GM23248 (cell line): ENCODE measurements around the gene ITPKB. TPM values are rescaled to one million over a fixed set of nuclear protein-coding genes. Genes with fewer than 3 reads are reported as not detected.

Experiments used
- DNase-seq: peaks from one replicate; pipeline ENCODE4 v3.0.0-alpha.2; 2015
- H2AFZ ChIP-seq: fragments of 200-600 bp; sonication (generic); 2 replicates; pipeline ENCODE4 v1.6.1; 2016; ENCODE audit warnings: antibody characterized with exemption
- H3F3A ChIP-seq: fragments of 200-600 bp; sonication (generic); 2 replicates; pipeline ENCODE4 v1.6.1; 2016; ENCODE audit warnings: mild to moderate bottlenecking, antibody characterized with exemption, mixed run types; ENCODE audit not compliant: insufficient read depth
- H3K27ac ChIP-seq: fragments of 200-600 bp; sonication (generic); 2 replicates; pipeline ENCODE4 v1.5.1; 2016; ENCODE audit warnings: mild to moderate bottlenecking
- H3K27me3 ChIP-seq: fragments of 200-600 bp; sonication (generic); replicated peaks from 2 replicates; pipeline ENCODE4 v1.6.1; 2016; ENCODE audit warnings: mild to moderate bottlenecking; ENCODE audit not compliant: insufficient read depth
- H3K36me3 ChIP-seq: fragments of 200-600 bp; sonication (generic); 2 replicates; pipeline ENCODE4 v1.6.1; 2016; ENCODE audit warnings: low read depth, mild to moderate bottlenecking
- H3K4me1 ChIP-seq: fragments of 200-600 bp; sonication (generic); 2 replicates; pipeline ENCODE4 v1.6.1; 2016; ENCODE audit warnings: mild to moderate bottlenecking; ENCODE audit not compliant: insufficient read depth
- H3K4me2 ChIP-seq: fragments of 200-600 bp; sonication (generic); one replicate; pipeline ENCODE4 v1.6.1; 2016; ENCODE audit warnings: mild to moderate bottlenecking; ENCODE audit not compliant: unreplicated experiment
- H3K4me3 ChIP-seq: fragments of 200-600 bp; sonication (generic); 2 replicates; pipeline ENCODE4 v1.5.1; 2016; ENCODE audit warnings: mild to moderate bottlenecking
- H3K79me2 ChIP-seq: fragments of 200-600 bp; sonication (generic); 2 replicates; pipeline ENCODE4 v1.6.1; 2016; ENCODE audit warnings: mild to moderate bottlenecking; ENCODE audit not compliant: insufficient read depth
- H3K9ac ChIP-seq: fragments of 200-600 bp; sonication (generic); 2 replicates; pipeline ENCODE4 v1.6.1; 2016; ENCODE audit warnings: mild to moderate bottlenecking
- H3K9me2 ChIP-seq: fragments of 200-600 bp; sonication (generic); 2 replicates; pipeline ENCODE4 v1.6.1; 2016; ENCODE audit warnings: mixed run types, mild to moderate bottlenecking, moderate library complexity; ENCODE audit not compliant: insufficient read depth
- H3K9me3 ChIP-seq: fragments of 200-600 bp; sonication (generic); one replicate; pipeline ENCODE4 v1.6.1; 2017; ENCODE audit warnings: low read depth
- H4K20me1 ChIP-seq: fragments of 200-600 bp; sonication (generic); 2 replicates; pipeline ENCODE4 v1.6.0; 2016; ENCODE audit not compliant: insufficient read depth
- EZH2 ChIP-seq: fragments of 200-600 bp; sonication (generic); IDR thresholded peaks from 2 replicates; pipeline ENCODE4 v1.6.1; 2018; ENCODE audit warnings: antibody characterized with exemption, mild to moderate bottlenecking; ENCODE audit not compliant: insufficient read depth, poor library complexity, severe bottlenecking
- EZH2phosphoT487 ChIP-seq: fragments of 200-600 bp; sonication (generic); IDR thresholded peaks from 2 replicates; pipeline ENCODE4 v1.6.1; 2018; ENCODE audit warnings: antibody characterized with exemption, moderate library complexity, mild to moderate bottlenecking, low read depth; ENCODE audit not compliant: insufficient read depth
- WGBS, 2 experiments: methylation state at CpG; one replicate each; pipeline ENCODE4 v1.1.6; 2015 to 2017; ENCODE audit warnings: low lambda C conversion rate in 2 of 2, low coverage in 1 of 2; ENCODE audit errors: missing lambda C conversion rate in 2 of 2; 5-methylcytosine and 5-hydroxymethylcytosine counted together
- in situ Hi-C: fragments of 300-500 bp; cut with MboI; formaldehyde crosslinking; loops from 2 replicates; pipeline ENCODE4 v1.15.0; 2020
- polyA plus RNA-seq: library from polyadenylated mRNA; unstranded; fragments of >200 nt; fragmentation: Nextera tagmentation; extraction: Ambion mirVana; gene quantifications from 2 replicates; pipeline ENCODE4 v1.2.1, GENCODE V29; 2016
- total RNA-seq: library from RNA; depleted of rRNA; stranded (reverse); fragments of >200 nt; shearing (Covaris generic); gene quantifications from 2 replicates; pipeline ENCODE4 v1.2.3, GENCODE V29; 2014

The ITPKB gene
- total and polyA plus RNA-seq, 2 experiments from 2014 or later = 0.26 to 0.86 TPM

DNA sequence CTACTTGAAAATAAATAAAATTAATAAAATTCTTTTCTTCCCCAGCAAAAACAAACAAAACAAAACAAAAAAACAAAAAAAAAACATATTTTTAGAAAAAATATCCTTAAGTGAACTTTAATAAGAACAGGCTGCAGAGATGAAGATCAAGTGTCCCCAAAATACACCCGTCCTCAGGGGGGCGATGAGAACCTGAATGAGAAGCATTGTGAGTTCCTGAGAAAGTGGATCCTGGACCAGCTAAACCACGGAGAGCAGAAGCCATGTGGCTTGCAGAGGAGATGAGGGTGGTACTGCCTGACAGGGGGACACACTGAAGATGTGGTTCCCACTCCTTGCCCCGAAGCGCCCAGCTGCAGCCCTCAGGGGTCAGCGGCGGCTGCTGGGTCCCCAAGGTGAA is 89.3 kb downstream of the ITPKB start:
- Histone ChIP-seq H3K27ac (no peak overlapping the region), H3F3A (no peaks in the 10 kb centered on the region), H3K4me2 (no peak overlapping the region), H4K20me1 (no peaks in the 10 kb centered on the region), H2AFZ (no peak overlapping the region), H3K27me3 (no peaks in the 10 kb centered on the region), H3K9me2 (no peaks in the 10 kb centered on the region), H3K9me3 (no peaks in the 10 kb centered on the region), H3K36me3 (no peaks in the 10 kb centered on the region), H3K4me3 (no peak overlapping the region), H3K79me2 (no peaks in the 10 kb centered on the region), H3K4me1 (no peaks in the 10 kb centered on the region), H3K9ac (no peak overlapping the region)
- no peak for TF ChIP-seq EZH2
- TF ChIP-seq EZH2phosphoT487 = no peak
- in situ Hi-C loops = no loop called here
- DNase-seq = peak; percentile 45
- 65 to 71% methylated on average over 7 of the region's 7 CpGs for WGBS, 2 experiments

DNA sequence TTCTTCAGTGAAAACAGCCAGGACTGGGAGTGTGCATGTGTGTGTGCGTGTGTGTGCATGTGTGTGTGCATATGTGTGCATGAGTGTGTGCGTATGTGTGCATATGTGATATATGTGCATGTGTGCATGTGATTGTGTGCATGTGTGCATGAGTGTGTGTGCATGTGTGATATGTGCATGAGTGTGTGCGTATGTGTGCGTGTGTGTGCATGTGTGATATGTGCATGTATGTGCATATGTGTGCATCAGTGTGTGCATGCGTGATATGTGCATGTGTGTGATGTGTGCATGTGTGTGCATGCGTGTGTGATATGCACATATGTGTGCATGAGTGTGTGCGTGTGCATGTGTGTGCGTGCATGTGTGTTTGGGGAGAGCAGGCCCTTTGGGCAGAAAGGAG is 89.8 kb downstream of the ITPKB start:
- 87 to 88% methylated on average over 8 of the region's 8 CpGs for whole genome bisulfite sequencing, 2 experiments
- no peaks in the 10 kb centered on the region for H4K20me1 ChIP-seq
- H3K27ac ChIP-seq = no peak overlapping the region
- no peak overlapping the region for H2AFZ ChIP-seq
- H3K4me1 ChIP-seq = no peaks in the 10 kb centered on the region
- no peaks in the 10 kb centered on the region for H3K79me2 ChIP-seq
- H3K9me3 ChIP-seq = no peaks in the 10 kb centered on the region
- no peak for DNase-seq
- H3K4me2 ChIP-seq = no peak overlapping the region
- no peaks in the 10 kb centered on the region for H3K9me2 ChIP-seq
- TF ChIP-seq EZH2 (no peak), EZH2phosphoT487 (no peak)
- H3K4me3 ChIP-seq = no peak overlapping the region
- no peaks in the 10 kb centered on the region for H3F3A ChIP-seq
- no peaks in the 10 kb centered on the region for H3K36me3 ChIP-seq
- in situ Hi-C loops = no loop called here
- no peak overlapping the region for H3K9ac ChIP-seq
- no peaks in the 10 kb centered on the region for H3K27me3 ChIP-seq

DNA sequence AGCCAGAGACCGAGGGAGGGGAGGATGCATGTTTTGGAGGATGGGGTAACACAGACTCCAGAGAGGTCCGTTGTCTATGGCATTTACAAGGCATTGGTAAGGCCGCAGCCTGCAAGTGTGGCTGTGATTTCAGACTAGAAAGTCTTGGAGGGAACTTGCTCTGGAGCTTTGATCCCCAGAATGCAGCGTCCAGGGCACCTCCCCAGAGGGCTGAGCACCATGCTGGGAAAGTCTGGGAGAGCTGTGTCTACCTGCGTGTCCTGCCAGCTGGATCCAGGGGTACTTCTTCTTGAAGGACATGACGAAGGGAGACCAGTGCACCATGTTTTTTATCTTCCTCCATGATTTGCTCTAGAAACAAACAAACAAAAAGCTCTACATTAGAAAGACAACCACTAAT is 90.7 kb downstream of the ITPKB start:
- WGBS, 2 experiments = 86 to 91% methylated on average over 6 of the region's 6 CpGs
- Histone ChIP-seq H2AFZ (no peak overlapping the region), H3K36me3 (no peaks in the 10 kb centered on the region), H3K27me3 (no peaks in the 10 kb centered on the region), H3F3A (no peaks in the 10 kb centered on the region), H4K20me1 (no peaks in the 10 kb centered on the region), H3K27ac (no peak overlapping the region), H3K4me1 (peaks cover 1% of the 10 kb centered on the region; the same call in 1 of the 2 replicates), H3K4me3 (no peak overlapping the region), H3K4me2 (no peak overlapping the region), H3K79me2 (no peaks in the 10 kb centered on the region), H3K9me2 (no peaks in the 10 kb centered on the region), H3K9me3 (no peaks in the 10 kb centered on the region), H3K9ac (no peak overlapping the region)
- TF ChIP-seq EZH2phosphoT487 (no peak), EZH2 (no peak)
- DNase-seq = no peak
- in situ Hi-C loops = no loop called here

DNA sequence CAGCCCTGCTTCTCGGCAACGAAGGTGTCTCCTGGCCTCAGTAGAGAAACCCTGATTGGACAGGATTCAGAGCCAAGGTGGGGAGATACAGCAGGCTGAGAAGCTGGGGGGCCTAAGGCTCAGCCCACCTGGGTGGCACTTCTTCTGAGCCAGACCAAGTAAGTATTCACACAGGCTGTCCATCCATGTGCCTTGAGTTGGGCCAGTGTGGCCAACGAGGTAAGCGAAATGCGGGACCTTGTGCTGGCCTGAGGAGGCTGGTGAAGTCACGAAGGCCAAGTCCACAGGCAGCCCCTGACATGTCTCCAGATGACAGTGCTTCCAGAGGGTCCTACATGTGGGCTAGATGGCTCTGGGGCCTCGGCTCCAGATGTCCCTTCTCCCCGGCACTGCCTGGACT is 91.4 kb downstream of the ITPKB start:
- in situ Hi-C loops = no loop called here

More for the DNA sequence above, 91.4 kb downstream of the ITPKB start:
- H3K9me3 ChIP-seq = no peaks in the 10 kb centered on the region
- DNase-seq = no peak
- H3K27ac ChIP-seq = no peak overlapping the region
- no peak overlapping the region for H3K9ac ChIP-seq
- no peaks in the 10 kb centered on the region for H3K79me2 ChIP-seq
- no peaks in the 10 kb centered on the region for H3K36me3 ChIP-seq
- no peaks in the 10 kb centered on the region for H3K9me2 ChIP-seq
- H3F3A ChIP-seq = no peaks in the 10 kb centered on the region
- H4K20me1 ChIP-seq = no peaks in the 10 kb centered on the region
- H2AFZ ChIP-seq = no peak overlapping the region
- H3K4me3 ChIP-seq = no peak overlapping the region
- WGBS, 2 experiments = 93 to 95% methylated on average over 8 of the region's 8 CpGs
- TF ChIP-seq EZH2phosphoT487 (no peak), EZH2 (no peak)
- H3K27me3 ChIP-seq = no peaks in the 10 kb centered on the region
- H3K4me2 ChIP-seq = no peak overlapping the region
- H3K4me1 ChIP-seq = peaks cover 7% of the 10 kb centered on the region; the same call in 1 of the 2 replicates
